Activated CD8-positive, alpha-beta memory T cell treated with anti-CD3 and anti-CD28 coated beads for 36 hours (primary cell): ENCODE measurements around the gene NPLOC4. TPM values are rescaled to one million over a fixed set of nuclear protein-coding genes. Genes with fewer than 3 reads are reported as not detected.

Experiments
- CTCF ChIA-PET: fragments of 350-600 bp; sonication (Branson Sonifier 250); formaldehyde crosslinking; loops from one replicate; lab custom pipeline; 2021; ENCODE audit warnings: antibody characterized with exemption; lab: Charles Lee
- POLR2A ChIA-PET: fragments of 350-600 bp; sonication (Branson Sonifier 250); formaldehyde crosslinking; loops from one replicate; lab custom pipeline; 2021; ENCODE audit warnings: antibody characterized with exemption; lab: Charles Lee
- total RNA-seq, 2 experiments: library from RNA; stranded (reverse); gene quantifications; one replicate each; pipeline ENCODE4 v1.2.3, GENCODE V29; 2021

NPLOC4 gene
- total RNA-seq, 2 experiments from 2014 or later = 114 to 119 TPM

- CTCF ChIA-PET = no interaction called here
- POLR2A ChIA-PET = interaction anchor here (0.5 kb wide), 1 partner anchor 62 kb away, joined by 3 read pairs; no protein-coding TSS in a partner anchor
These were observed 57.6 kb downstream of the NPLOC4 start for GRCh38 chr17:81579298-81579697.

DNA sequence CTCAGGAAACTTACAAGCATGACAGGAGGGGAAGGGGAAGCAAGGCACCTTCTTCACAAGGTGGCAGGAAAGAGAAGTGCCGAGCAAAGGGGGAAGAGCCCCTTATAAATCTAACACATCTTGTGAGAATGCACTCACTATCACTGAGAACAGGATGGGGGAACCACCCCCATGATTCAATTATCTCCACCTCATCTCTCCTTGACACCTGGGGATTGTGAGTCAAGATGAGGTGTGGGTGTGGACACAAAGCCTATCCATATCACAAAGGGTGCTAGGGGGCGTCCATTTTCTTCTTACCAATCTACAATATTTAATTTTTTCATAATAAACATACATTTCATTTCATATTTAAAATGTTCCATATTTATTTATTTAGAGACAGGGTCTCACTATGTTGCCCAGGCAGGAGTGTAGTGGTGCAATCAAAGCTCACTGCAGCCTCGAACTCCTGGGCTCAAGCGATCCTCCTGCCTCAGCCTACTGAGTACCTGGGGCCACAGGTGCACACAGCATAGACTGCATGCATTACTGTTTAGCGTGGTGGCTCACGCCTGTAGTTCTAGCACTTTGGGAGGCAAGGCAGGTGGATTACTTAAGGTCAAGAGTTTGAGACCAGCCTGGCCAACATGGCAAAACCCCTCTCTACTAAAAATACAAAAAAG, 58.2 kb downstream of the NPLOC4 start:
- POLR2A ChIA-PET = no interaction called here

GRCh38 chr17:81578038-81578441, 58.9 kb downstream of the NPLOC4 start:
- CTCF ChIA-PET = interaction anchor here (1.1 kb wide), 1 partner anchor 12 kb away, joined by 3 read pairs; no protein-coding TSS in a partner anchor

More for the DNA sequence above, 58.2 kb downstream of the NPLOC4 start:
- CTCF ChIA-PET = no interaction called here

DNA sequence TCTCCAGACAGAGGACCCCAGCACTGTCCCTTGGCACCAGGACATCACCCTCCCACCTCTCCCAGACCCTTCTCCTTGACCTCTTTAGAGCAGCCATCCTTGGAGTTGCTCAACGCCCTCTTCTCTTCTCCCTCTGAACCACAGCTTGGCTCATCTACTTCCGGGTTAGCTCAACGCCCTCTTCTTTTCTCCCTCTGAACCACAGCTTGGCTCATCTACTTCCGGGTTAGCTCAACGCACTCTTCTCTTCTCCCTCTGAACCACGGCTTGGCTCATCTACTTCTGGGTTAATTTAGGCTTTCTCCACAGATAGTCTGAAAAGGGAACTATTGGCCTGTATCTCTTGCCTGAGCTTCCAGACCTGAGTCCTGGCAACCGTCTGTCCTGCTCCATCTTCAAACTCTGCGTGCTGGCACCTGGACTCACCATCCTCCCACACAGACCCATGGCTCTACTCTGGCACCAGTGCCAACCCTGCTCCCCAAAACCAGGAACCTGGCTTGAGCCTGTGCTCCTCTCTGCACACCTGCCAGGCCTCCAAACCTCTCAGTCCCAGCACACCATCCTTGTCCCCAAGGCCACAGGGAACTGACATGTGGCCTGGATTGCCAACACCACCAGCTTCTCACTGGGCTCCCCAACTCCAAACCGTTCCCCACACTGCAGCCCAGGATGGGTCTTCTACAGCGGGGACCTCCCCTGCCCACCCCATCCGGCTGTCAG, 59.5 kb downstream of the NPLOC4 start:
- ChIA-PET CTCF (interaction anchor here (0.6 to 1.1 kb wide), 2 partner anchors 12 to 282 kb away, joined by 3 read pairs; no protein-coding TSS in a partner anchor), POLR2A (interaction anchor here (0.6 kb wide), 1 partner anchor 306 kb away, joined by 9 read pairs; no protein-coding TSS in a partner anchor)

More at GRCh38 chr17:81578038-81578441, 58.9 kb downstream of the NPLOC4 start:
- POLR2A ChIA-PET = interaction anchor here (0.6 kb wide), 1 partner anchor 305 kb away, joined by 9 read pairs; no protein-coding TSS in a partner anchor

- CTCF ChIA-PET = interaction anchor here (1.1 kb wide), 1 partner anchor 11 kb away, joined by 3 read pairs; no protein-coding TSS in a partner anchor
- POLR2A ChIA-PET = no interaction called here
These were observed 60.2 kb downstream of the NPLOC4 start for GRCh38 chr17:81576621-81577277.

- ChIA-PET CTCF (no interaction called here), POLR2A (no interaction called here)
These were observed 61.1 kb downstream of the NPLOC4 start for GRCh38 chr17:81575836-81576235.

DNA sequence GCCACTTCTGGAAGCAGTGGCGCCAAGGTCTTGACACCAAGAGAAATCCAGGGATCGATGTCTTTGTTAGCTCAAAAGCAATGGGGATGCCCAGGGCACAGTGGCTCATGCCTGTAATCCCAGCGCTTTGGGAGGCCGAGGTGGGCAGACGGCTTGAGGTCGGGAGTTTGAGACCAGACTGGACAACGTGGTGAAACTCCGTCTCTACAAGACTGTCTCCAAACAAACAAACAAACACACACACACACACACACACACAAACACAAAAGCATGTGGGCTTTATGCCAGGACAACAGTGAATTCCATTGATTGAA, 62.3 kb downstream of the NPLOC4 start:
- ChIA-PET POLR2A (no interaction called here), CTCF (interaction anchor here (1.4 kb wide), 1 partner anchor 7 kb away, joined by 3 read pairs; no protein-coding TSS in a partner anchor)

GRCh38 chr17:81573794-81574642, 62.9 kb downstream of the NPLOC4 start:
- POLR2A ChIA-PET = no interaction called here
- CTCF ChIA-PET = interaction anchor here (1.4 kb wide), 1 partner anchor 8 kb away, joined by 3 read pairs; no protein-coding TSS in a partner anchor

DNA sequence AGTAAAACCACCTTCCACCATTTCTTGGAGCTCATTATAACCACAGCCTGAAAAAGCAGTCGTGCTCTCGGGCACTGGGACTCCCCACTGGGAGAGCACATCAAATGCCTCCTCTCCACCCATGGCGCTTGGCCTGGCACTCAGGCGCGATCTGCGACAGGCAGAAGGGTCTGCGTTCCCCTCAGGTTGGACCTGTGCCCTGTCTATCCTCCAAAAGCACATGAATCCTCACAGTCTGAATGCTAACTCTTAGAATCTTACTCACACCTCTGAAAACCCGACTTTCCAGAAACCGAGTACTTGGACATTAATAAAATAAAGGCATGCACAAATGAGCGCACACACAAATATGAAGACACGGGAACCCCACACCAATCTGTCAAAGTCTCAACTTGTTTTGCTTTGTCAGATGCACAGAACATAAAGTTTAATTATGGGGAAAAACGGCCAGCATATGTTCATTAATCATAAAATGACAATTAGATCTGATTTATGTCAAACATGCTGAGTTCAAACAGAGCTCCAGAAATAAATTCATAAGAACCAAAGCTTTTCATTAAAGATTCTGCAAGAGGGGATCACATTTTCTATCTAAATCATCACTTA, 64.2 kb downstream of the NPLOC4 start:
- CTCF ChIA-PET = no interaction called here
- POLR2A ChIA-PET = interaction anchor here (0.6 kb wide), 1 partner anchor 76 kb away, joined by 3 read pairs; no protein-coding TSS in a partner anchor

DNA sequence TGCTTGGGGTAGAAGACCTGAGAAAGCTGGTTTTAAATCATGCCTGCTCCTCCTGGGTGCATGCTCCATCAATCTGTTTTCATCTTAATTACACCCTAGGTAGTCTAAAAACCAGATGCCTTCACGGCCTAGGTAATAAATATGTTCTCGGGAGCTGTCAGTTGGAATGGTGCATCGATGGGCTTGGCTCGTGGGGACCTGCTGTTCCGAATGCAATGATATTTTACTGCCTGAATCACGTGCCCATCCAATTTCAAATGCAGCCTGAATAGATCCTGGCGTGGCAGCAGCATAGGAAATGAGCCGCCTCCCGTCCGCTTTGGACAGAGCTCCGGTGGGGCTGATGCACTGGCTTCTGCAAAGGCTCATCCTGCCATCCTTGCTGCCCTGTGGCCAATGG, 65.9 kb downstream of the NPLOC4 start:
- ChIA-PET CTCF (no interaction called here), POLR2A (no interaction called here)

DNA sequence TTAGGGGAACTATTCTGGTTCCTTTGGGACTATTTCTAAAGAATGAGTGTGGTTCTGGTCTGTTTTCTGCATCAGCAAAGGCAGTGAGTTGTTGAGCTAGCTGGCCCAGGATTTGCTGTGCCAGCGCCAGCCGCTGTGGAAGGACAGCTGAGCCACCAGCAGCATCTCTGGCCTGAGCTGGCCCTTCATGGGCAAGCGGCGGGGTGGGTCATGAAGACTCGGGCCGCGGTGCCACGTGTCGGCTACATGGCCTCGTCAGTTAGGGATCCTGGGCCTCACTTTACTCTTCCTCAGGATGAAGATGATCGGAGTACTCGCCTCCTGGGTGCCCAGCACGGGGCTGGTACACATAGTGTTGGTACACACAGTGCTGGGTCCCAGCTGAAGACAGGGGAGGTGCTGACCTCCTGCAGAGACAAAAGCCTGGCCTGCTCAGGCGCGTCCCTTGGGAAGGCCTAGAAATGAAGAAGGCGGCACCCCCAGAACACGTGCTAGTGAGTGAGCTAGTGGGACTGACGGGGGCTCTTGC, 66.9 kb downstream of the NPLOC4 start:
- ChIA-PET POLR2A (no interaction called here), CTCF (no interaction called here)

DNA sequence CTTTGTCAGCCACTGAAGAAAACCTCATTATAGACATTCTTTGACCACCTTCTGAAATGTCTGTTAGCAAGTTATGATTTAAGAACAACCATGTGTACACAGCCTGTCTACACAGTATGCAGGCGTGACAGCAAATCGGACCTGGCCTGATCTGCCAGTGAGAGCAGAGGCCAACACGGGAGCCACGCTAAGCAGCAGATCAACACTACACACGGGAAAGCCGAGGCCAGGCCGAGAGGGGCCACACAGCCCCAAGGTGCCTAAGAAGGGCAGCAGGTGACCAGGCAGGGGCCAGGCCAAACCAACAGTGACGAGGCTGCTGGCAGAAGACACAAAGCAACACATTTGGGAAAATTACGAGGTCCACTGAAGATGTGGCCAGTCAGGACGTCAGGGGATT, 68.5 kb downstream of the NPLOC4 start:
- POLR2A ChIA-PET = no interaction called here
- CTCF ChIA-PET = interaction anchor here (0.6 to 1.1 kb wide), 2 partner anchors 15 to 503 kb away, joined by 3 to 4 read pairs; no protein-coding TSS in a partner anchor

DNA sequence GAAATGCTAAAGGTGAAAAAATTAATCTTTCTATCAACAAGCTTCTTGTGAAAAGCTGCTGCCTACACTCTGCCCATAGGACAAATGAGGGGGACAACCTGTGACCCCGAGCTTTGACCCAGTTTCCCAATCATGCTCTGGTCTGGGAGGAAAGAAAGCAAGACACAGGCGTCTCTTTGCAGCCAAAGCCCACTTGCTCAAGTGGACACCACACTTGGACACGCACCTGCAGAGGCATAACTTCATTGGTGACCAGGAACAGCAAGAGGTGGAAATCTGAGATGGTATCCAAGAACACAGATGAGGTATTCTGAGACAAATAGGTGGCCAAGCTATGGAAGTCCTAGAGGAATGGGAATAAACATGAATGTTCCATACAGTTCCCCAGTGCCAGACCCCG, 69.7 kb downstream of the NPLOC4 start:
- CTCF ChIA-PET = interaction anchor here (0.6 kb wide), 1 partner anchor 75 kb away, joined by 3 read pairs; no protein-coding TSS in a partner anchor
- POLR2A ChIA-PET = no interaction called here

GRCh38 chr17:81566461-81567126, 70.3 kb downstream of the NPLOC4 start:
- ChIA-PET CTCF (interaction anchor here (1.5 to 1.7 kb wide), 2 partner anchors 11 to 35 kb away, joined by 3 to 5 read pairs; no protein-coding TSS in a partner anchor), POLR2A (no interaction called here)

DNA sequence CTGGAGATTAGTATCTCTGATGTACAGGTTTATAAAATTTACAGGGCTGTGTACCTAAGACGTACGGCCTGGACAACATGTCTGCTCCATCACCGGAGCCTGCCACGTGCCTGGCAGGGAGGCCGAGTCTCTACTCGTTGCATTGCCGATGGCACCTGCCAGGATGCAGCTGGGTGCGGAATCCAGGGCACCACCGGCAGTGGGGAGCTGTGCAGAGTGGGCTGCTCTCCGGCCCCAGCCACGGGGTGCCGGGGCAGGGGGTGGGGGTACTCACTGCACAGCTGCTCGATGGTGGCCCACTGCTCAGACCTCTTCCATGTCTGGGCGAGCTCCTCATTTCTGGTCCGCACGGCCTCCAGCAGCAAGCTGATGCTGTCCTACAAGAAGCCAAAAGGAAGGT, 71.7 kb downstream of the NPLOC4 start:
- ChIA-PET POLR2A (no interaction called here), CTCF (interaction anchor here (0.6 to 1.7 kb wide), 5 partner anchors 11 to 343 kb away, joined by 3 to 5 read pairs (median 3); no protein-coding TSS in a partner anchor)

DNA sequence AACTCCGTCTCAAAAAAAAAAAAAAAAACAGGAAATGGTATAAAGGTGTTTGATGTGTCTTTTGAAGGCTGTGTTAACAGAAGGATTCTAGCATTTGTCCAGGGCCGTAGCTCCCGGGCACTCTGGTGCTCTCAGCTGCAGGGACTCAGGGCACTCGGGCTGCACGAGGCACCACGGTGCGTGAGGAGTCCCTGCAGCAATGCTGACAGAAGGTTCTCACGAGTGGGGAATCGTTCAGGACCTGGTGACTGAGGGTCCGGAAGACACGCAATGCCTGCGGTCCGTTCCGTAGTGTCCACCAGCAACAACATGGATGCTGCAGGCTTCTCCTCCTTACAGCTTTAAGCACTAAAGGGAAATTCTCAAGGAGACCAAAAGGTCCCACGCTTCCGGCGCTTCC, 72.1 kb downstream of the NPLOC4 start:
- ChIA-PET POLR2A (no interaction called here), CTCF (interaction anchor here (0.6 to 0.7 kb wide), 3 partner anchors 10 to 343 kb away, joined by 3 read pairs; no protein-coding TSS in a partner anchor)

DNA sequence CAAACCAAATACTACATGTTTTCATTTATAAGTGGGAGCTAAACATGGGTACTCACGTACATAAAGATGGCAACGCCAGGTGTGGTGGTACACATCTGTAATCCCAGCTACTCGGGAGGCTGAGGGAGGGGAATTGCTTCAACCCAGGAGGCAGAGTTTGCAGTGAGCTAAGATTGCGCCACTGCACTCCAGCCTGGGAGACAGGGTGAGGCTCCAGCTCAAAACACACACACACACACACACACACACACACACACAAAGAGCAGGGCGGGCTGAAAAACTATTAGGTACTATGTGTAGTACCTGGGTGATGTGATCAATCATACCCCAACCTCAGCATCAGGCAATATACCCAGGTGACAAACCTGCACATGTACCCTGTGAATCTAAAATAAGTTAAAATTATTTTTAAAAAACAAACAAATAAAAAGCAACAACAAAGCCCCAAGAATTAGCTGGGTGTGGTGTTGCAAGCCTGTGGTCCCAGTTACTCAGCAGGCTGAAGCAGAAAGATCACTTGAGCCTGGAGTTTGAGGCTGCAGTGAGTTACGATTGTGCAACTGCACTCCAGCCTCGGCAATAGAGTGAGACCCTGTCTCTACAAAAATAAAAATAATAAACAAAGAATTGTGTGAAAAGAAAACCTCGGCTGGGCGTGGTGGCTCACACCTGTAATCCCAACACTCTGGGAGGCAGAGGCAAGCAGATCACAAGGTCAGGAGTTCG, 72.9 kb downstream of the NPLOC4 start:
- POLR2A ChIA-PET = no interaction called here
- CTCF ChIA-PET = no interaction called here
